GM19397 (cell line): ENCODE data around the gene SAA1.

Experiments
- ATAC-seq: cut with Tn5 transposase; IDR thresholded peaks from one replicate; pipeline ENCODE4 v1.9.1; 2021; ENCODE audit warnings: mild to moderate bottlenecking, moderate library complexity; ENCODE audit not compliant: unreplicated experiment

The SAA1 gene

GRCh38 chr11:18265949-18266348, at the start of gene SAA1:
Gene SAA1 (plus strand): TSS chr11:18266264. CDS start chr11:18266888, 624 bp downstream.
- ATAC-seq: no peak

DNA sequence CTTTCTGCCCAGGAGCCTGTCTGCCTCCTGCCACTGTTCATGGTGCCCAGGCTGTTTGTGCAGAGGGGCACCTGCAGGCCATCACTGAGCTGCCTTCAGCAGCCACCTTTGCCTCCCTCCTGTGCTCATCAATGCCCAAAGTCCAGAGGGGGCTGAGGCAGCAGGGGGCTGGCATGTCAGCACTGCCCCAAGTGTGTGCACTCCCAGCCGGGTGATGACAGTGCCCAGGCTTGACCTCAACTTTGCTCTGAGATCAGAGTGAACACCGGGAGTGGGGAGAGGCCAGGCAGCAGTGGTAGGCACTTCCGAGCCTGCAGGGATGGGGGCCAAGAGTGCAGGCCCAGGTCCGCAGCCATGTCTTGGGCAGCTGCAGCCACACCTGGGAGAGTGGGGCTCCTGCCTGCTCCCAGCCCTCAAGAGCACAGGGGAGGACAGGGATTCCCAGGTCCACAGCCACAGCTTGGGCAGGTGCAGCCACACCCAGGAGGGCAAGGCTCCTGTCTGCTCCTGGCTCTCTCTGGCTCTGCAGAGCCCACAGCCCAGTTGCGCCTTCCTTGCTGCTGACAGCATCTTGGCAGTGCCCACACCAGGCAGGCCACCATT, 44.7 kb upstream of the SAA1 start:
- no peak for ATAC-seq

- ATAC-seq: no peak
Measured at GRCh38 chr11:18222814-18223421, 43.1 kb upstream of the SAA1 start.

GRCh38 chr11:18223591-18224387, 42.3 kb upstream of the SAA1 start:
- ATAC-seq: no peak

DNA sequence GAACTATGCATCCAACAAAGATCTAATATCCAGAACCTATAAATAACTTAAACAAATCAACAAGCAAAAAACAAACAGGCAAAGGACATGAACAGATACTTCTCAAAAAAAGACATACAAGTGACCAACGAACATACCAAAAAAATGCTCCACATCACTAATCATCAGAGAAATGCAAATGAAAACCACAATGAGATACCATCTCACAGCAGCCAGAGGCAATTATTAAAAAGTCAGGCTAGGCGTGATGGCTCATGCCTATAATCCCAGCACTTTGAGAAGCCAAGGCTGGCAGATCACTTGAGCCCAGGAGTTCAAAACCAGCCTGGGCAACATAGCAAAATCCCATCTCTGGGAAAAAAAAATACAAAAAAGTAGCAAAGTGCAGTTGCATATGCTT, 40.2 kb upstream of the SAA1 start:
- no peak for ATAC-seq

DNA sequence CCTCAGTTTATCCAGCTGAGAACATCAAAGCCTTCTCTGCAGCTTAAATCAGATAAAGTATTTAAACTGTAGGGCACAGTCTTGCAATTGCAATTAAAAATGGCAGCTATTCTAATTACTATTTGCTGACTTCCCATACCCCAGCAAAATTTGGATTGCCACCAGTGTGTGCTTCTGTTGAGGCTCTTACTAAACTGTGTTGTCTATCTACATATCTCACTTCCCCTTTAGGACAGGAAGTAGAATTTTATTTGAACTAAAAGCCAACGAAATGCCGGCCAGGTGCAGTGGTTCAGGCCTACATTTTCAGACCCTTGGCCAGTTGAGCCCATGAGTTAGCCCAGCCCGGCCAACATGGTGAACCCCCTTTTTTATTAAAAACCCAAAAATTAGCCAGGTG, 36.6 kb upstream of the SAA1 start:
- ATAC-seq: peak; percentile 91

GRCh38 chr11:18230859-18231258, 35.2 kb upstream of the SAA1 start:
- no peak for ATAC-seq

DNA sequence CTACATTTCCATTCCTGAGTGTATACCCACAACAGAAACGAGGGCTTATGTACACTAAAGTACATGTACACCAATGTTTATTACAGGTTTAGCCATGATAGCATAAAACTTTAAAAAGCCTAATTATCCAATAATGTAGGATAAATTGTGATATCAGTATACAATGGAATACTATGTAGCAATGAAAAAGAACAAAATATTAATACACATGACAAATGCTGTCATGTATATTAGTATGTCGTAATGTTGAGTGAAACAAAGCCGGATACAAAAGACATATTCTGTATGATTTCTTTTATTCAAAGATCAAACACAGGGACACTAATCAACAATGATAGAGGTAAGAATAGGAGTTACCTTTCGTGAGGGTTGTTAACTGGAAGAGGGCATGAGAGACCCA, 32.2 kb upstream of the SAA1 start:
- ATAC-seq: no peak

DNA sequence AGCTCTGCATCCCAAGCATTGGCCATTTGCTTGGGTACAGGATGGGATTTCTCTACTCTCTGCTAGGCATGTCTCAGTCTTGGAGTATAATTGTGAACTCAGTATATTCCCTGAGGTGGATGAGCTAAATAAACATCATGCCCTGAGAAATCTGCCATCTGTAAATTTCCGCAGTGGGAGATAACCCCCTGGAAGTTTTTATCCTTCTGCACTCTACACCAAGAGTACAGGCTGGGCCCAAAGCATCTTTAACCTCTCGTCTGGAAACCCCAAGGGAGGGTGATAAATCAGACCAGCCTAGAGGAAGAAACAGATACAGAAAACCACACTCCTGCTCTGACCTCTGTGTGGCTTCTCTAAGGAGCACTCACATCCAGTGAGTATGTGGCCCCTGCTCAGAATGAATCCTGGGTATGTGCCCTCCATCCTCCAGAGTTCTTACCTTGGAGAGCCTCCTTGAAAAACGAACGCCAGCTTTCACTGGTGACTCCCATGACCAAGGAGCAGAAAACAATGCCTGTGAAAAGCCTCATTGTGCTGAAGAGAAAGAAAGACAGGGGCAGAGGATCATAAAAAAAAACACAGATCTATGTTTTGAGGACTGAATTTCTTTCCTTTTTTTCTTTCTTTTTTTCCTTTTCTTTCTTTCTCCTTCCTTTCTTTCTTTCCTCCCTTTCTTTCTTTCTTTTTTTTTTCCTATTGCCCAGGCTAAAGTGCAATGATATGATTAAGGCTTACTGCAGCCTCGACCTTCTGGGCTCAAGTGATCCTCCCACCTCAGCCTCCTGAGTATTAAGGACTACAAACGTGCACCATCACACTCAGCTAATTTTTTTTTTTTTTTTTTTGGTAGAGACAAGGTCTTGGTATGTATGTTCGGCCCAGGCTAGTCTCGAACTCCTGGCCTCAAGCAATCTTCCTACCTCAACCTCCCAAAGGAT, 30.4 kb upstream of the SAA1 start:
- ATAC-seq: no peak

DNA sequence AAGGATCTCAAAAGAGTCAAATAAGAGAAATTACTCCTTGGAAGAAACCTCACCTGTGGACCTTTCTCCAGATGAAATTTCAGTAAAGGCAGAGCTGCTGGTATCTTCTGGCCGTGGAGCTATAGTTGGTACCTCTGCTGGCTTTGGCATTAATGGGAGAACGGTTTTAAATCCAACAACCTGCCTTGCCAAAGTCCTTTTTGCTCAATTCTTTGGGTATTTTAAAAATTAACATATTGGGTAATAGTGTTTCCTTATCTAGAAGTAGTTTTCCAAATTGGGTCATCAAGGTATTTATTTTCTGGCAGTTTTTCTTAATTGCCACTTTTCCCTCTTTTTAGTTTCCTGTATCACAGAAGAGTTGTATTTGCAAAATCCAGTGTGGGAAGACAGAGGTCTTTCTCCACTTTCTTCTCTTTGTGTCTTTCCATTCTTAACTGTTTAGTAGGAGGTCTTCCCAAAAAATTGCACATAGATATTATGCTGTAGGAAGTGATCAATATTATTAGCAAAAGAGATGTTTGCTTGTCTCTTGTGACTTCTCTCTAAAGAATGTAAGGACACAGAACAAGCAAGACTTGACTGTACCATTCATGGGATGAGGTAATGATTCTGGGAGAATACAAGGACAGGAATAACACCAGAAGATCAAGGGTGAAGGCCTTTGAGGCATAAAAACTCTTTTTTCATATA, 29.3 kb upstream of the SAA1 start, which contains the start of gene SAA4:
Gene SAA4, minus strand, starts transcription at position 139 of the 693 bp plus-strand sequence. CDS start 876 bp downstream, outside the sequence.
- no peak for ATAC-seq

DNA sequence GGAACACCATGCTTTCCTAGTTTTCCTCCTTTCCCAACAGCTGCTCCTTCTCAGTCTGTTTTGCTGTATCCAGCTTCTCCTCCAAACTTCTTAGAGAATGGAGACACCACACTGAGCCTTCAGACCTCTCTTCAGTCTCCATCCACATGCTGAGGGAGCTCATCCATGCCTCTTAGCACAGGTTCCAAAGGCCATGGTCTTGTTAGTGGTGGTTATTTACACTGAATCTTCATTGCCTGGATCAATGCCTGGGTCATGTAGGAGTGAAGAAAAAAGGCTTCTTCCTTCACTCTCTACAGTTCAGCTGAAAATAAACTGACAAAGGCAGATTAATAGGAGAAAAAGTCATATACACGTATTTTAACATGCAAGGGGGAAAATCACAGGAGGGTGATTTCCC, 26.4 kb upstream of the SAA1 start:
- no peak for ATAC-seq

DNA sequence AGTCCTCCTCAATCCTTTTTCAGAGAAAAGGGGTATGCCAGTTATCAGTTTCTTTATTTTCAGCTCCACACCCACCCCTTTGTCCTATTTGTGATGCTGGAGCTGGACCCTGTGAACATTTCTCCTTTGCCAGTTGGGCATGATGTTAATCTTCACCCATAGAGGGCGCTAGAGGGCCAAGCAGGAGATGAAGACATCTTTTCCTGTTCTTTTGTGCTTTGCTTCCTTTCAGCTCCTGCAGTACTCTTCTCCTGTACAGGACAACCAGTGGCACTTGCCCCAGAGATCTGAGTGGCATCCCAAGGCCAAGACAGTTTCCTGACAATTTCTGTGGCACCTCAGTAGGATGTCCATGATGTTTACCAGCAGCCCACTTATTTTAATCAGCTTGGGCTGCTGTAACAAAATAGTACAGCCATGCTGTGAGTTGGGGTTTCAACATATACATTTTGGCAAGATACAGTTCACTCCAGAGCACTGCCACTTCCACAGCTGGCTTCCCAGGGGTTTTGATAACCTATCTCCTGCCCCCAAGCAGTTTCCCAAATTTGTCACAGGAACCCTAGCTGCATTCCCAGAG, 22.2 kb upstream of the SAA1 start:
- ATAC-seq: no peak

- ATAC-seq: no peak
Measured at GRCh38 chr11:18245396-18245795, 20.7 kb upstream of the SAA1 start.

DNA sequence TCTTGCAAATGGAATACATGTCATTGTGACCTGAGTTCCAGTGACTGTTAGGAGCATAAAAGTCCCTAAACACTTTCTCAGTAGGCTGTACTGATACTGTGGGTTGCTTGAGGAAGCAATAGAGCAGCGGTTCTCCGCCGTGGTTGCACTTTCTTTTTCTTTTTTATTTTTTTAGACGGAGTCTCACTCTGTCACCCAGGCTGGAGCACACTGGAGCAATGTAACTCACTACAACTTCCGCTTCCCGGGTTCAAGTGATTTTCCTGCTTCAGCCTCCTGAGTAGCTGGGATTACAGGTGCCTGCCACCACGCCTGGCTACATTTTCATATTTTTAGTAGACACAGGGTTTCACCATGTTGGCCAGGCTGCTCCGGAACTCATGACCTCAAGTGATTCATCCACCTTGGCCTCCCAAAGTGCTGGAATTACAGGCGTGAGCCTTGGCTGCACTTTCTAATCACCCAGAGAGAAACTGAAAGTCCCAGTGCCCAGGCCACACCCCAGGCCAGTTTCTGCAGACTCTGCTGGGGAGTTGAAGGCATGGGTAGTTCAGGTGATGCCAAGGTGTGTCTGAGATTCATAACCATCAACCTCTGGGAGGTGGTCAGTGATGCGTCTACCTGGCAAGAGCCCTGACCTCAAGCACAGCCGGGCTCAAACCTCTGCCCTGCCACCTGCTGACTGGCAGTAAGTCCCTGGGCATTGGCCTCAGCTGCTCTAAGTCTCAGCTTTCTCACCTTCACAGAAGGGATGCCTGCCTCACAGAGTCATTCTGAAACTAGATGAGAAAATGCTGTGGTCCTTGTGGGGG, 19.5 kb upstream of the SAA1 start:
- ATAC-seq: peak; percentile 80

- peak; percentile 1 for ATAC-seq
Measured at GRCh38 chr11:18247191-18247581, 18.9 kb upstream of the SAA1 start.

- no peak for ATAC-seq
Measured at GRCh38 chr11:18248561-18248960, 17.5 kb upstream of the SAA1 start, which contains the start of gene SAA2. Gene SAA2 (minus strand): TSS chr11:18248668. CDS start chr11:18248011, 657 bp downstream.

DNA sequence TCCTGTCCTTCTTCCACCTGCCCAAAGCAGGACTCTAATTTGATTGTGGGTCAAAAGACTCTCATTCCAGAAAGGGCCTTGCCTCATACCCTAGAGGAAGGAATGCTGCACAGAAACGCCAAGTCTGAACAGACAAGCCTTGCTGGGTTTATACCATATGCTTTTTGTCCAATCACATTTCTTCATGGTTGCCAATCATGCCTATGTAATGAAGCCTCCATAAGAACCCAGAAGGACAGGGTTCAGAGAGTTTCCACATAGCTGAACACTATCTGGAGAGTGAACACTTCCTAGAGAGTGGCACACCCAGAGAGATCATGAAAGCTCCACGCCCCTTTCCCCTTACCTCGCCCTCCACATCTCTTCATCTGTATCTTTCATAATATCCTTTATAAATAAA, 12.8 kb upstream of the SAA1 start:
- ATAC-seq: no peak

- no peak for ATAC-seq
Measured at GRCh38 chr11:18253778-18254338, 12.2 kb upstream of the SAA1 start.
